Pancreas (tissue), 10 donors: ENCODE results near the gene CAPN10. TPM values are rescaled to one million over a fixed set of nuclear protein-coding genes. Genes with fewer than 3 reads are reported as not detected.

ENCODE experiments used
- ATAC-seq, 4 donors: fragments of 200-7000 bp; cut with Tn5 transposase; one replicate each; pipeline versions ENCODE4 v1.8.0 to v1.9.1; 2020; ENCODE audit warnings: mild to moderate bottlenecking in 4 of 4, moderate library complexity in 4 of 4
- DNase-seq, 6 donors: peaks; one replicate each; pipeline ENCODE4 v3.0.0-alpha.2; 2020
- FAIRE-seq: peaks from 2 replicates; lab custom pipeline; 2012; peaks lifted over from hg19 to GRCh38; lab: Jason Lieb, UNC
- H3K27ac ChIP-seq, 4 donors: fragments of 200-600 bp; sonication (generic); 1 replicate in 3 of 4; 2 replicates in 1 of 4; pipeline versions ENCODE4 v1.5.0 to v1.8.0; 2020
- H3K27me3 ChIP-seq, 4 donors: fragments of 200-600 bp; one replicate each; pipeline ENCODE4 v1.8.0; 2021
- H3K36me3 ChIP-seq, 3 donors: fragments of 200-600 bp; sonication (generic) in 1 of 3; one replicate each; pipeline versions ENCODE4 v1.5.0 to v1.8.0; 2020 to 2021
- H3K4me1 ChIP-seq, 3 donors: fragments of 200-600 bp; one replicate each; pipeline ENCODE4 v1.8.0; 2021
- H3K4me3 ChIP-seq, 4 donors: fragments of 200-600 bp; sonication (generic) in 2 of 4; one replicate each; pipeline versions ENCODE4 v1.5.0 to v1.8.0; 2020 to 2021
- H3K9me3 ChIP-seq, 4 donors: fragments of 200-600 bp; one replicate each; pipeline ENCODE4 v1.8.0; 2021
- CTCF ChIP-seq, 4 donors: fragments of 200-600 bp; sonication (generic) in 3 of 4; IDR thresholded peaks; one replicate each; pipeline versions ENCODE4 v1.5.0 to v1.8.0; 2021; ENCODE audit warnings: antibody characterized with exemption in 4 of 4
- WGBS, 2 donors: extraction: QIAGEN DNeasy Blood & Tissue Kit; methylation state at CpG; one replicate each; pipeline ENCODE4 v1.1.7; 2013; 5-methylcytosine and 5-hydroxymethylcytosine counted together
- intact Hi-C, 3 donors: fragments of 100-400 bp; cut with DNase I; formaldehyde crosslinking; loops; one replicate each; pipeline versions ENCODE4 v1.11.1 to v1.14.2; 2022
- polyA plus RNA-seq, 2 donors: library from polyadenylated mRNA; stranded (reverse); fragments of 200-250 nt; gene quantifications; one replicate each; pipeline ENCODE4 v1.2.3, GENCODE V29; 2013
- total RNA-seq, 6 donors: library from RNA; stranded (reverse); fragmentation: NEBNext Ultra II Directional in 4 of 6; extraction: Animal tissue kit (Norgen Biotek cat#: 25700) in 4 of 6; gene quantifications; one replicate each; pipeline versions ENCODE4 v1.2.1 to v1.2.4, GENCODE V29; 2021 to 2023
- donor health status: healthy with polysubstance abuse.
- donor health status: DM: no; HTN: no; CAD: no; lungs with moderate emphysema.
- donor health status: DM: no; HTN: no; CAD: no.
- donor health status: control.
- donor health status: control.
- donor health status: Bipolar disorder and iron deficiency.
- donor health status: DM: yes; HTN: yes; CAD: no.
- donor health status: DM: no; HTN: no; CAD: no.
- donor health status: DM: no; HTN: no; CAD: no.
- donor health status: DM: yes; HTN: yes; CAD: no.

CAPN10 gene
- total and polyA plus RNA-seq, 8 donors = 8.6 to 49.3 (median 12.7) TPM

GRCh38 chr2:240558236-240558761 is 28.2 kb upstream of the CAPN10 start:
- no peak for ATAC-seq
- Histone ChIP-seq H3K9me3 (no peaks in the 10 kb centered on the region), H3K4me3 (peak overlapping the region in 2 of 4 donors; percentile 31 to 46), H3K27me3 (no peaks in the 10 kb centered on the region), H3K4me1 (peaks cover 15 to 21% (median 17%) of the 10 kb centered on the region in 3 donors), H3K27ac (no peak overlapping the region), H3K36me3 (no peaks in the 10 kb centered on the region)
- DNase-seq = peak in 2 of 6 donors; percentile 17
- 83 to 85% methylated on average over 18 of the region's 18 CpGs for WGBS, 2 donors
- no peak for TF ChIP-seq CTCF (IDR thresholded peaks at IDR 0.05)
- no peak for FAIRE-seq
- intact Hi-C loops = no loop called here

GRCh38 chr2:240559286-240559685 is 27.2 kb upstream of the CAPN10 start:
- intact Hi-C loops = no loop called here
- peaks cover 15 to 21% (median 17%) of the 10 kb centered on the region in 3 donors for H3K4me1 ChIP-seq
- TF ChIP-seq CTCF (IDR thresholded peaks at IDR 0.05) = no peak
- peak in 3 of 6 donors; percentile 8 to 23 (median 15) for DNase-seq
- no peak for FAIRE-seq
- 78 to 82% methylated on average over 3 of the region's 3 CpGs for WGBS, 2 donors
- peak overlapping the region in 1 of 4 donors; percentile 91 for H3K4me3 ChIP-seq
- no peak for ATAC-seq
- H3K9me3 ChIP-seq = no peaks in the 10 kb centered on the region
- peak overlapping the region in 1 of 4 donors; percentile 99 for H3K27ac ChIP-seq
- H3K27me3 ChIP-seq = no peaks in the 10 kb centered on the region
- no peaks in the 10 kb centered on the region for H3K36me3 ChIP-seq

DNA sequence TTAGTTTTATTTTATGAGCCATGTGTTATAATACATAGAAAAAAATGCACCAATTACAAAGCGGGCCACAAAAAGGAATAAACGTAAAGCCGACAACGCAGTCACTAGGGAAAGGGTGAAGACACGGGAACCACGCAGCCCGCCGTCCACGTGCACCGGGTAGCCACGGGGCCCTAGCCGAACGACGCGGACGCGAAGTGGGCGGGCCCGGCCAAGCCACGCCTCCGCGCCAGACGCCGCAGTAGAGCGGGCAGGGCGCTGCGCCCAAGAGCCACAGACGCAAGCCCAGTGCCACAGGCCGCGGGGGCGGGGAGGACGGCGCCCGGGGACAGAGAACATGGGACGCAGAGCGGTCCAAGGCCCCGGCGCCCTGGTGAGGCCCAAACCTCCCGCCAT is 26.5 kb upstream of the CAPN10 start, which contains the start of gene DUSP28:
DUSP28 (plus strand) TSS at position 274 of the 396 bp plus-strand sequence. CDS start 328 bp downstream, outside the sequence.
- H3K9me3 ChIP-seq = no peaks in the 10 kb centered on the region
- no peak for TF ChIP-seq CTCF (IDR thresholded peaks at IDR 0.05)
- intact Hi-C loops = no loop called here
- no peak for FAIRE-seq
- peak within 1 kb of the TSS; percentile 92 to 100 (median 99) for H3K27ac ChIP-seq
- peak; percentile 90 to 96 (median 94) for DNase-seq
- peaks cover 15 to 21% (median 17%) of the 10 kb centered on the region in 3 donors for H3K4me1 ChIP-seq
- H3K36me3 ChIP-seq = no peaks in the 10 kb centered on the region
- H3K27me3 ChIP-seq = no peaks in the 10 kb centered on the region
- ATAC-seq = peak; percentile 78 to 86 (median 82)
- peak within 1 kb of the TSS; percentile 72 to 91 (median 86) for H3K4me3 ChIP-seq
- WGBS, 2 donors = 1 to 2% methylated on average over 28 to 39 of the region's 39 CpGs

DNA sequence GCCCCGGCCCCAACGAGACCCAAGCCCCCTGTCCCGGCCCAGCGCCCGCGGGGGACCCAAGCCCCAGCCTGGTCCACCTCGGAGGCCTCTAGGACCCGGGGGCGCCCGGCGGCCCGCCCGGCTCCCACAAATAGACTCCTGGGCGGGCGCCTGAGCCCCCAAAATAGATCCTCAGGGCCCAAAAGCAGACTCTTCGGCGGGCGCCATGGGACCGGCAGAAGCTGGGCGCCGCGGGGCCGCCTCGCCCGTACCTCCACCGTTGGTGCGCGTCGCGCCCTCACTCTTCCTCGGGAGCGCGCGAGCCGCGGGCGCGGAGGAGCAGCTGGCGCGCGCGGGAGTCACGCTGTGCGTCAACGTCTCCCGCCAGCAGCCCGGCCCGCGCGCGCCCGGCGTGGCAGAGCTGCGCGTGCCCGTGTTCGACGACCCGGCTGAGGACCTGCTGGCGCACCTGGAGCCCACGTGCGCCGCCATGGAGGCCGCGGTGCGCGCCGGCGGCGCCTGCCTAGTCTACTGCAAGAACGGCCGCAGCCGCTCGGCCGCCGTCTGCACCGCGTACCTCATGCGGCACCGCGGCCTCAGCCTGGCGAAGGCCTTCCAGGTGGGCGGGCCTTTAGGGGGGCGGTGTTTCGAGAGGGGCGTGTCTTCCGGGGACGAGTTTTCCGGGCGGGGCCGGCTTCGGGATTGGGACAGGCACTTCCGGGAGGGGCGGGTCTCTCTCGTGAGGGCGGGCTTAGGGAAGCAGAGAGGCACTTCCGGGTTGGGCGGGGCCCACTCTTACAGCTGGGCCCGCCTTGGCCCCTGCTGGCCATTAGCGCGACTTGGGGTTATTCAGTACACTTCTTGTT is 25.8 kb upstream of the CAPN10 start:
- intact Hi-C loops = no loop called here
- FAIRE-seq (peak; percentile 37), ATAC-seq (peak; percentile 82 to 87 (median 84)), DNase-seq (peak; percentile 99 to 100 (median 100))
- TF ChIP-seq CTCF (IDR thresholded peaks at IDR 0.05) = peak in 1 of 4 donors; percentile 31
- Histone ChIP-seq H3K36me3 (no peaks in the 10 kb centered on the region), H3K4me3 (peak overlapping the region; percentile 72 to 91 (median 86)), H3K4me1 (peaks cover 17 to 25% (median 20%) of the 10 kb centered on the region in 3 donors), H3K27ac (peak overlapping the region; percentile 92 to 100 (median 99)), H3K27me3 (no peaks in the 10 kb centered on the region), H3K9me3 (no peaks in the 10 kb centered on the region)
- 0% methylated on average over 81 to 101 of the region's 101 CpGs for WGBS, 2 donors
